ENCODE measurements around the gene CEACAM6.

CEACAM6 gene

GRCh38 chr19:41796901-41797300 lies 41.6 kb downstream of the CEACAM6 start:
- H3K27ac ChIP-seq (ENCODE audit: low read depth, low read length) = no peak overlapping the region
- peaks cover 26% of the 10 kb centered on the region for H3K27me3 ChIP-seq (ENCODE audit: control insufficient read depth, insufficient read depth, low read length)
- no peaks in the 10 kb centered on the region for H3K36me3 ChIP-seq (ENCODE audit: control insufficient read depth, insufficient read depth, low read length)
- no peak overlapping the region for H3K9ac ChIP-seq (ENCODE audit: low read length)
- H3K4me1 ChIP-seq (ENCODE audit: control insufficient read depth, insufficient read depth, low read length) = no peaks in the 10 kb centered on the region
- H3K9me3 ChIP-seq (ENCODE audit: control insufficient read depth, insufficient read depth, low read depth, low read length) = 0 out of 2 replicates have a peak, but pooled peaks cover 3% of the 10 kb centered on the region
- no peak overlapping the region for H3K4me3 ChIP-seq (ENCODE audit: low read depth, low read length)

DNA sequence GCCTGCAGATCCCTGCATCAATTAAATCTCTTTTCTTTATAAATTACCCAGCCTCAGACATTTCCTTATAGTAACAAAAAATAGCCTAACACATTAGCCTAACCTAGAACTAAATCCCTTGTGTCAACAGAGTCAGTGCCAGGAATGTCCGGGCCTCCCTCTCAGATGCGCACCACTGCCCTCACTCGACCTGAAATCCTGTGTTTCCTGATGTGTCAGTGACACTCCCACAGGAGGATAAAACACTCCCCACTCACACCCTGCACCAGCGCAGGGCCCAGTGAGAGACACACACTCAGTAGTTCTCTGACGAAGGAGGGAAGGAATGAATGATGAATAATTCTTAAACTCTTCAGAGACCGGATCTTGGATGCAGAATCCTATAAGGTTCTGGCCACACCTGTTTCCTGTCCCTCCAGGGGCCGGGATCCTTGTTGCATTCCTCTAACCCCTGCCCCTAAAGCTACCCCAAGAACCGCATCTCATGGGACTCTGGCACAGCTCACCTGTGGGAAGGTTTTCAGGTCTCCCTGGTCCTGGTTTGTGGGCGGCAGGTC lies 44.2 kb downstream of the CEACAM6 start:
- Histone ChIP-seq H3K27me3 (ENCODE audit: control insufficient read depth, insufficient read depth, low read length) (peaks cover 19% of the 10 kb centered on the region; the same call in 1 of the 2 replicates), H3K9ac (ENCODE audit: low read length) (no peak overlapping the region), H3K27ac (ENCODE audit: low read depth, low read length) (no peak overlapping the region), H3K4me3 (ENCODE audit: low read depth, low read length) (no peak overlapping the region), H3K4me1 (ENCODE audit: control insufficient read depth, insufficient read depth, low read length) (no peaks in the 10 kb centered on the region), H3K36me3 (ENCODE audit: control insufficient read depth, insufficient read depth, low read length) (no peaks in the 10 kb centered on the region), H3K9me3 (ENCODE audit: control insufficient read depth, insufficient read depth, low read depth, low read length) (0 out of 2 replicates have a peak, but pooled peaks cover 3% of the 10 kb centered on the region)

DNA sequence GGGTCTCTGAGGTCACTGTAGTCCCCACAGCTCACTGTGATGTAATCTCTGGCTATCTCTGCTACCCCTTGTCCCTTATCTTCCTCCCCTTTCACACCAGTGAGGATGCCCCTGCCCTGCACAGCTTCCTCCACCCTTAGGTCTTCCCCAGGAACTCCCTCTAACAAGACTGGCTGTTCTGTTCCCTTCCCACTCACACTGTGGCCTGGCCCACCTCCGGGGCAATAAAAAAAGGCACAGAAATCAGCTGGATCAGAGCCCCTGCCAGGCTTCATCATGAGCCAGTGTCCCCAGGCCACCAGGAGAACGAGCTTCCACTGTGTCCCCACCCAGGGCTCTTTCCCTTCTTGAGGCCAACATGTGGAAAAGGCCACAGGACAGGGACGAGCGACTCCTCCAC lies 45.7 kb downstream of the CEACAM6 start:
- 0 out of 2 replicates have a peak, but pooled peaks cover 3% of the 10 kb centered on the region for H3K9me3 ChIP-seq (ENCODE audit: control insufficient read depth, insufficient read depth, low read depth, low read length)
- H3K4me3 ChIP-seq (ENCODE audit: low read depth, low read length) = no peak overlapping the region
- no peaks in the 10 kb centered on the region for H3K36me3 ChIP-seq (ENCODE audit: control insufficient read depth, insufficient read depth, low read length)
- no peaks in the 10 kb centered on the region for H3K4me1 ChIP-seq (ENCODE audit: control insufficient read depth, insufficient read depth, low read length)
- H3K9ac ChIP-seq (ENCODE audit: low read length) = no peak overlapping the region
- peaks cover 19% of the 10 kb centered on the region; the same call in 1 of the 2 replicates for H3K27me3 ChIP-seq (ENCODE audit: control insufficient read depth, insufficient read depth, low read length)
- H3K27ac ChIP-seq (ENCODE audit: low read depth, low read length) = no peak overlapping the region

DNA sequence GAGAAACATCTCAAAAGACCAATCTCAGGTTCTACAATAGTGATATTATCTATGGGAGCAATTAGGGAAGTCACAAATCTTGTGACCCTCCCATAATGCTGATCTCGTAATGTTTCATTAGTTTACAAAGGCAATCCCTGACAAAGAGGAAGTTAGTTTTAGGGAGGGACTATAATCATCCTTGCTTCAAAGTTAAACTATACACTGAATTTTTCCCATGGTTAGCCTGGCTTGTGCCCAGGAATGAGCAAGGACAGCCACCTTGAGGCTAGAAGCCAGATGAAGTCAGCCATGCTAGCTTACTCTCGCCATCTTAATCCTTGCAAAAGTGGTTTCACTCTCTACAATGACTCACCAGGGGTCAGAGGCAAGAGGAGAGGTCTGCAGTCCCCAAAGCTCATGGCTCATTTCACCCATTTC lies 46.5 kb downstream of the CEACAM6 start:
- Histone ChIP-seq H3K4me3 (ENCODE audit: low read depth, low read length) (no peak overlapping the region), H3K36me3 (ENCODE audit: control insufficient read depth, insufficient read depth, low read length) (no peaks in the 10 kb centered on the region), H3K27ac (ENCODE audit: low read depth, low read length) (no peak overlapping the region), H3K27me3 (ENCODE audit: control insufficient read depth, insufficient read depth, low read length) (peaks cover 12% of the 10 kb centered on the region; the same call in 1 of the 2 replicates), H3K9me3 (ENCODE audit: control insufficient read depth, insufficient read depth, low read depth, low read length) (0 out of 2 replicates have a peak, but pooled peaks cover 3% of the 10 kb centered on the region), H3K9ac (ENCODE audit: low read length) (no peak overlapping the region), H3K4me1 (ENCODE audit: control insufficient read depth, insufficient read depth, low read length) (no peaks in the 10 kb centered on the region)

DNA sequence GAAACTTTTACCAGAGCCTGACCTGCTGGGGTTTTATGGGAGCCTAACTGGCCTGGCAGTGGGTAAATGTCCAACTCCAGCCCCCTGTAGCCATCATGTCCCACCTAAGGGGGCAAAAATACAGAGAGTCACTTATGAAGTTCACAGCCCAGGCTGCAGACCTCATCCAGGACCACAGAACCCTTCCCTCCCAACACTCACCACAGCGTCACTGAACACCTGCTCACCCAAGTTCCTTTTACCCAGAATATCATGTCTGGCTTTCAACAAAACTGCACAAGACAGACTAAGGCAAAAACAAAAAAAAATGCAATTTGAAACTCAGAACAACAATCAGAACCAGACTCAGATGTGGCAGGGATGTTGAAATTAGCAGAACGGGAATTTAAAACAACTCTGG lies 47.4 kb downstream of the CEACAM6 start:
- no peaks in the 10 kb centered on the region for H3K4me1 ChIP-seq (ENCODE audit: control insufficient read depth, insufficient read depth, low read length)
- 0 out of 2 replicates have a peak, but pooled peaks cover 3% of the 10 kb centered on the region for H3K9me3 ChIP-seq (ENCODE audit: control insufficient read depth, insufficient read depth, low read depth, low read length)
- no peak overlapping the region for H3K9ac ChIP-seq (ENCODE audit: low read length)
- peaks cover 11% of the 10 kb centered on the region; the same call in 1 of the 2 replicates for H3K27me3 ChIP-seq (ENCODE audit: control insufficient read depth, insufficient read depth, low read length)
- H3K36me3 ChIP-seq (ENCODE audit: control insufficient read depth, insufficient read depth, low read length) = no peaks in the 10 kb centered on the region
- H3K27ac ChIP-seq (ENCODE audit: low read depth, low read length) = no peak overlapping the region
- H3K4me3 ChIP-seq (ENCODE audit: low read depth, low read length) = no peak overlapping the region

DNA sequence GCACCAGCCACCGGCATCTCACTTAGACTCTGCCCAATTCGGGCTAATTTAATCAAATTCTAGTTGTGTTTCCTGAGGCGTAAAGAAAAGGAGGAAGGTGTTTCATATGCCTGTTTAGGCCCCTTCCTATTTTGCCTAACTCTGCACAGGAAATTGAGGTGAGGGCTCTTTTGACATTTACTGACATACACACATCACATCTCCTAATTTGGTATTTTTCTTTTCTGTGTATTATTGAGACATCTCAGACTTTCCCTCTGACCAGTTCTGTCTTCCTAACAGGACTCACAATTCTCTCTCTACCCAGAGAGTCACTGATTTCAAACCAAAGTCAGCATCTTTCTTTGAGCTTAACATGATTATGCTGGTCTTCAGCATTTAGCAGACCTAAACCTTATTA lies 49.0 kb downstream of the CEACAM6 start:
- no peaks in the 10 kb centered on the region for H3K4me1 ChIP-seq (ENCODE audit: control insufficient read depth, insufficient read depth, low read length)
- no peak overlapping the region for H3K9ac ChIP-seq (ENCODE audit: low read length)
- peaks cover 18% of the 10 kb centered on the region; the same call in 1 of the 2 replicates for H3K27me3 ChIP-seq (ENCODE audit: control insufficient read depth, insufficient read depth, low read length)
- H3K27ac ChIP-seq (ENCODE audit: low read depth, low read length) = no peak overlapping the region
- no peaks in the 10 kb centered on the region for H3K36me3 ChIP-seq (ENCODE audit: control insufficient read depth, insufficient read depth, low read length)
- H3K9me3 ChIP-seq (ENCODE audit: control insufficient read depth, insufficient read depth, low read depth, low read length) = 0 out of 2 replicates have a peak, but pooled peaks cover 3% of the 10 kb centered on the region
- no peak overlapping the region for H3K4me3 ChIP-seq (ENCODE audit: low read depth, low read length)

GRCh38 chr19:41807176-41807575 lies 51.8 kb downstream of the CEACAM6 start:
- H3K4me1 ChIP-seq (ENCODE audit: control insufficient read depth, insufficient read depth, low read length) = no peaks in the 10 kb centered on the region
- H3K27me3 ChIP-seq (ENCODE audit: control insufficient read depth, insufficient read depth, low read length) = peaks cover 20% of the 10 kb centered on the region; the same call in 1 of the 2 replicates
- H3K36me3 ChIP-seq (ENCODE audit: control insufficient read depth, insufficient read depth, low read length) = no peaks in the 10 kb centered on the region
- no peaks in the 10 kb centered on the region for H3K9me3 ChIP-seq (ENCODE audit: control insufficient read depth, insufficient read depth, low read depth, low read length)
- no peak overlapping the region for H3K27ac ChIP-seq (ENCODE audit: low read depth, low read length)
- no peak overlapping the region for H3K4me3 ChIP-seq (ENCODE audit: low read depth, low read length)
- H3K9ac ChIP-seq (ENCODE audit: low read length) = no peak overlapping the region

GRCh38 chr19:41808663-41809566 lies 53.6 kb downstream of the CEACAM6 start:
- Histone ChIP-seq H3K4me1 (ENCODE audit: control insufficient read depth, insufficient read depth, low read length) (no peaks in the 10 kb centered on the region), H3K27ac (ENCODE audit: low read depth, low read length) (no peak overlapping the region), H3K9ac (ENCODE audit: low read length) (no peak overlapping the region), H3K4me3 (ENCODE audit: low read depth, low read length) (no peak overlapping the region), H3K27me3 (ENCODE audit: control insufficient read depth, insufficient read depth, low read length) (peaks cover 24% of the 10 kb centered on the region; the same call in 1 of the 2 replicates), H3K36me3 (ENCODE audit: control insufficient read depth, insufficient read depth, low read length) (no peaks in the 10 kb centered on the region), H3K9me3 (ENCODE audit: control insufficient read depth, insufficient read depth, low read depth, low read length) (no peaks in the 10 kb centered on the region)

DNA sequence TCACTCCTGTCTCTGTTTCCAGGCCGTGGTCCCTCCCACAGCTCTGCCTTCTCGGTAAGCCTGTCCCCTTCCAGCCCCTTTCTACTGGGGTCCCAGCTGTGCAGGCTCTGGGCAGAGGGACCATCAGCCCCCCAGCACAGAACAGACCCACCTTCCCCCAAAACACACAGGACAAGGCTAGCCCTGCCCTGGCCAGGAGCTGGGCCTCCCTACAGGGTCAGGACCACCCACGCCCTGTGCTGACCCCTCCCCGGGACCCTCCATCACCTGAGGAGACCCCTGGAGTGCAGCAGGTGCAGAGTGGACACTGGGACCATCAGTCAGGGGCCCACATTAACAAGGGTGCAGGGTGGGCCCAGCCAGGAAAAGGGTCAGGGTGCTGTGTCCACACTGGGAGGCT lies 55.0 kb downstream of the CEACAM6 start:
- Histone ChIP-seq H3K27me3 (ENCODE audit: control insufficient read depth, insufficient read depth, low read length) (peaks cover 31% of the 10 kb centered on the region; the same call in 1 of the 2 replicates), H3K27ac (ENCODE audit: low read depth, low read length) (no peak overlapping the region), H3K36me3 (ENCODE audit: control insufficient read depth, insufficient read depth, low read length) (no peaks in the 10 kb centered on the region), H3K9ac (ENCODE audit: low read length) (no peak overlapping the region), H3K4me1 (ENCODE audit: control insufficient read depth, insufficient read depth, low read length) (no peaks in the 10 kb centered on the region), H3K4me3 (ENCODE audit: low read depth, low read length) (no peak overlapping the region), H3K9me3 (ENCODE audit: control insufficient read depth, insufficient read depth, low read depth, low read length) (no peaks in the 10 kb centered on the region)

DNA sequence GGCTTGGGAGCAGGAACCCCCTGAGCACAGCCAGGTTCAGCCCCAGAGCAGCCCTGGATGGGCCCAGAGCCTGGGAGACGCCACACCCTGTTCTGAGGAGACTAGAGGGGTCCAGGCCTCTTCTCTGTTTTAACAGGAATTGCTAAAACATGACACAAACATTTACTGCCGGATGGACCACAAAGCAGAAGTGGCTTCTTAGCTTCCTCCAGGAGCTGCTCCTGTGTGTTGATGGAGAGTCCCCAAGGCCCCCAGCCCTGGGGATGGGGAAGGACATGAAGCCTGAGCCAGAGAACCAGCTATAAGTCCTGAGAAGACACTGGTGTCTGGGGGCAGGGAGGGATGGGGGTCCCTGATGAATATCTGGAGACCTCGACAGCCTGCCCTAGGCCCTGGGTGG lies 55.7 kb downstream of the CEACAM6 start:
- Histone ChIP-seq H3K36me3 (ENCODE audit: control insufficient read depth, insufficient read depth, low read length) (no peaks in the 10 kb centered on the region), H3K27ac (ENCODE audit: low read depth, low read length) (no peak overlapping the region), H3K9me3 (ENCODE audit: control insufficient read depth, insufficient read depth, low read depth, low read length) (no peaks in the 10 kb centered on the region), H3K4me3 (ENCODE audit: low read depth, low read length) (no peak overlapping the region), H3K9ac (ENCODE audit: low read length) (no peak overlapping the region), H3K27me3 (ENCODE audit: control insufficient read depth, insufficient read depth, low read length) (peaks cover 34% of the 10 kb centered on the region), H3K4me1 (ENCODE audit: control insufficient read depth, insufficient read depth, low read length) (no peaks in the 10 kb centered on the region)

- no peaks in the 10 kb centered on the region for H3K9me3 ChIP-seq (ENCODE audit: control insufficient read depth, insufficient read depth, low read depth, low read length)
- no peaks in the 10 kb centered on the region for H3K36me3 ChIP-seq (ENCODE audit: control insufficient read depth, insufficient read depth, low read length)
- peaks cover 33% of the 10 kb centered on the region for H3K27me3 ChIP-seq (ENCODE audit: control insufficient read depth, insufficient read depth, low read length)
- no peaks in the 10 kb centered on the region for H3K4me1 ChIP-seq (ENCODE audit: control insufficient read depth, insufficient read depth, low read length)
- H3K27ac ChIP-seq (ENCODE audit: low read depth, low read length) = no peak overlapping the region
- no peak overlapping the region for H3K4me3 ChIP-seq (ENCODE audit: low read depth, low read length)
- H3K9ac ChIP-seq (ENCODE audit: low read length) = no peak overlapping the region
Measured at GRCh38 chr19:41811981-41812380, 56.7 kb downstream of the CEACAM6 start.

All from HUES6 (cell line).